Adipocyte (in vitro differentiated cells): ENCODE measurements around the gene DGKD.
"Not testable (repeated sequence)": the region's sequence is repeated elsewhere in the genome, so short reads cannot be mapped to it uniquely, and the experiment has no call there.

Experiments
- DNase-seq: peaks from one replicate; pipeline ENCODE4 v3.0.0-alpha.2; 2015; ENCODE audit warnings: low read depth
- H3K27me3 ChIP-seq: replicated peaks from 2 replicates; pipeline ENCODE4 v1.7.0; 2013; ENCODE audit warnings: mild to moderate bottlenecking, low read length, moderate library complexity; ENCODE audit not compliant: control insufficient read depth, insufficient read depth
- H3K36me3 ChIP-seq: 2 replicates; pipeline ENCODE4 v1.7.0; 2013; ENCODE audit warnings: low read length, mild to moderate bottlenecking, moderate library complexity; ENCODE audit not compliant: control insufficient read depth, insufficient read depth, severe bottlenecking
- H3K4me1 ChIP-seq: 2 replicates; pipeline ENCODE4 v1.7.0; 2013; ENCODE audit warnings: mild to moderate bottlenecking, low read length, moderate library complexity; ENCODE audit not compliant: control insufficient read depth, insufficient read depth
- H3K4me3 ChIP-seq: 2 replicates; pipeline ENCODE4 v1.7.0; 2013; ENCODE audit warnings: mild to moderate bottlenecking, low read length, moderate library complexity
- H3K9ac ChIP-seq: 2 replicates; pipeline ENCODE4 v1.7.0; 2013; ENCODE audit warnings: mild to moderate bottlenecking, low read length, moderate library complexity
- H3K9me3 ChIP-seq: 2 replicates; pipeline ENCODE4 v1.7.0; 2013; ENCODE audit warnings: mild to moderate bottlenecking, low read length, moderate library complexity; ENCODE audit not compliant: control insufficient read depth

DGKD gene

GRCh38 chr2:233367586-233367985 lies 13.3 kb downstream of the DGKD start:
- no peak for DNase-seq
- no peaks in the 10 kb centered on the region for H3K9me3 ChIP-seq

DNA sequence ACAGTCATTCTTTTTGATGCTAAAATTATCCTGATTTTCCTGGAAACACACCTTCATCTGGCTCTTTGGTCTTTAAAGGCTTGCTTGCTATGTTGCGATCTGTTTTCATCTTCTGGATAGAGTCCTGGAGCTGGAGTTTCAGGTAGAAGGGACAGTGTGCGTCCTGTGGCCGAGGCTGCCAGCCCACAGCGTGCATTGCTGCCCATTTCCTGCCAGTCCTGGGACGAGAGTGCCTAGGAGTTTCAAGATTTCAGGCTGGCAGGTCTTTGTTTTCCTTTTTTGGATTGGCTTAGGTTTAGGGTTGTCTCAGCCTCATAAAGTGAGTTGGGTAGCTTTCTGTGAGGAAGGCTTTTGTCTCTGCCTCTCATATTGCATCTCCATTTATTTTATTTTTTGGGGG lies 14.5 kb downstream of the DGKD start:
- Histone ChIP-seq H3K27me3 (no peaks in the 10 kb centered on the region), H3K4me3 (no peak overlapping the region), H3K9ac (no peak overlapping the region), H3K36me3 (no peaks in the 10 kb centered on the region), H3K9me3 (no peaks in the 10 kb centered on the region), H3K4me1 (no peaks in the 10 kb centered on the region)
- DNase-seq, result no peak

More at GRCh38 chr2:233367586-233367985, 13.3 kb downstream of the DGKD start:
- Histone ChIP-seq H3K4me3 (no peak overlapping the region), H3K4me1 (no peaks in the 10 kb centered on the region), H3K27me3 (no peaks in the 10 kb centered on the region), H3K9ac (no peak overlapping the region), H3K36me3 (no peaks in the 10 kb centered on the region)

- Histone ChIP-seq H3K27me3 (no peaks in the 10 kb centered on the region), H3K4me1 (no peaks in the 10 kb centered on the region), H3K9me3 (no peaks in the 10 kb centered on the region), H3K4me3 (no peak overlapping the region), H3K36me3 (no peaks in the 10 kb centered on the region), H3K9ac (no peak overlapping the region)
- DNase-seq, result no peak
Observed at GRCh38 chr2:233369462-233369861, 15.2 kb downstream of the DGKD start.

DNA sequence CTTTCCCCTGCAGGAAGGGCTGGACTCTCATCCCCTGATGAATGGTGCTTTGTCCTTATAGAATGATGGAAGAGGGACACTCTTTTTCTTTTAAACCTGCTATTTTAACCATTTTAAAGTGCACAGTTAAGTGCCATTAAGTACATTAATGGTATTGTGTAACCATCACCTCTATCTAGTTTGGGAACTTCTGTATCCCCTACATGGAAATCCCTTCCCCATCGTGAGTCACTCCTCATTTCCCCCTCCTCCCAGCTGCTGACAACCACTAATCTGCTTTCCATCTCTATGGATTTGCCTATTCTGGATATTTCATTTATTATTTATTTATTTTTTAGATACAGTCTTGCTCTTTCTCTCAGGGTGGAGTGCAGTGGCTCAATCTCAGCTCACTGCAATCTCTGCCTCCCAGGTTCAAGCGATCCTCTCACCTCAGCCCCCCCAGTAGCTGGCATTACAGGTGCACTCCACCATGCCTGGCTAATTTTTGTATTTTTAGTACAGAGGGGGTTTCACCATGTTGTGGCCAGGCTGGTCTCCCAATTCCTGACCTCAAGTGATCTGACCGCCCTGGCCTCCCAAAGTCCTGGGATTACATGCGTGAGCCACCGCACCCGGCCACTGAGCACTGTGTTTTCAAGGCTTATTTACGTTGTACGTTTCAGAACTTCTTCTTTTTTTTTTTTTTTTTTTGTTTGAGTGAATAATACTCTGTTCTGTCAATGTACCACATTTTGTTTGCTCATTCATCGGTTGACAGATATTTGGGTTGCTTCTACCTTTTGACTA lies 15.8 kb downstream of the DGKD start:
- DNase-seq, result no peak
- no peaks in the 10 kb centered on the region for H3K9me3 ChIP-seq
- no peak overlapping the region for H3K4me3 ChIP-seq

GRCh38 chr2:233371641-233372040 lies 17.3 kb downstream of the DGKD start:
- H3K27me3 ChIP-seq, result no peaks in the 10 kb centered on the region
- no peaks in the 10 kb centered on the region for H3K4me1 ChIP-seq
- no peaks in the 10 kb centered on the region for H3K9me3 ChIP-seq
- no peak for DNase-seq
- no peak overlapping the region for H3K9ac ChIP-seq
- H3K36me3 ChIP-seq, result no peaks in the 10 kb centered on the region
- no peak overlapping the region for H3K4me3 ChIP-seq

More for the DNA sequence above, 15.8 kb downstream of the DGKD start:
- H3K27me3 ChIP-seq, result no peaks in the 10 kb centered on the region
- no peak overlapping the region for H3K9ac ChIP-seq
- no peaks in the 10 kb centered on the region for H3K4me1 ChIP-seq
- H3K36me3 ChIP-seq, result no peaks in the 10 kb centered on the region

DNA sequence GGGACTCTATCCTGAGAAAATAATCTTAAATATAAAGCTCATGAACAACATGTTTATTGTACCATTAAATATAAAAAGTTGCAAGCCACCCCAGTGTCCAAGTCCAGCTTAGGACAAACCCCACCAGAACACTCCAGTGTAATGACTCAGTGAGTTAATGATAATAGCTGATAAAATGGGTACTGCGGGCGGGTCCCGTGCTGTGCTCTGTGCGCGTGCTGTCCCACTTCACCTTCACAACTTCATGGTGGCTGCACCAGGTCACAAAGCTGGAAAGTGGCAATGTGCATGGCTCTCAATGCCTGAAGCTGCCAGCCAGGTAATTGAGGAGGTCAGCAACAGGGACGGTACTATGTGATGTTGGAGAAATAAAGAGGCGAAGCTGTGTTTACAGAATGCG lies 18.6 kb downstream of the DGKD start:
- no peaks in the 10 kb centered on the region for H3K27me3 ChIP-seq
- H3K36me3 ChIP-seq, result no peaks in the 10 kb centered on the region
- no peaks in the 10 kb centered on the region for H3K9me3 ChIP-seq
- DNase-seq, result no peak
- H3K4me1 ChIP-seq, result no peaks in the 10 kb centered on the region
- no peak overlapping the region for H3K4me3 ChIP-seq
- H3K9ac ChIP-seq, result no peak overlapping the region

- H3K9me3 ChIP-seq, result no peaks in the 10 kb centered on the region
- no peaks in the 10 kb centered on the region for H3K36me3 ChIP-seq
- H3K27me3 ChIP-seq, result no peaks in the 10 kb centered on the region
- H3K9ac ChIP-seq, result no peak overlapping the region
- no peaks in the 10 kb centered on the region for H3K4me1 ChIP-seq
- no peak for DNase-seq
- H3K4me3 ChIP-seq, result no peak overlapping the region
Observed at GRCh38 chr2:233373316-233373715, 19.0 kb downstream of the DGKD start.

DNA sequence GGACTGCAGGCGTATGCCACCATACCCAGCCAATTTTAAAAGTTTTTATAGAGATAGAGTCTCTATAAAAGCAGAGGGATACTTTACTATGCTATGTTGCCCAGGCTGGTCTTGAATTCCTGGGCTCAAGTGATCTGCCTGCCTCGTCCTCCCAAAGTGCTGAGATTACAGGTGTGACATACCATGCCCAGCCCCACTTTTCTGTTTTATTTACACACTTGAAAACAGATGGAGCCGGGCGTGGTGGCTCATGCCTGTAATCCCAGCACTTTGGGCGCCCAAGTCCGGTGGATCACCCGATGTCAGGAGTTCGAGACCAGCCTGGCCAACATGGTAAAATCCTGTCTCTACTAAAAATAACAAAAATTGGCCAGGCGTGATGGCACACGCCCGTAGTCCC lies 20.5 kb downstream of the DGKD start:
- H3K9ac ChIP-seq, H3K4me3 ChIP-seq, H3K9me3 ChIP-seq, H3K4me1 ChIP-seq, DNase-seq, H3K27me3 ChIP-seq, H3K36me3 ChIP-seq: not testable (repeated sequence)

DNA sequence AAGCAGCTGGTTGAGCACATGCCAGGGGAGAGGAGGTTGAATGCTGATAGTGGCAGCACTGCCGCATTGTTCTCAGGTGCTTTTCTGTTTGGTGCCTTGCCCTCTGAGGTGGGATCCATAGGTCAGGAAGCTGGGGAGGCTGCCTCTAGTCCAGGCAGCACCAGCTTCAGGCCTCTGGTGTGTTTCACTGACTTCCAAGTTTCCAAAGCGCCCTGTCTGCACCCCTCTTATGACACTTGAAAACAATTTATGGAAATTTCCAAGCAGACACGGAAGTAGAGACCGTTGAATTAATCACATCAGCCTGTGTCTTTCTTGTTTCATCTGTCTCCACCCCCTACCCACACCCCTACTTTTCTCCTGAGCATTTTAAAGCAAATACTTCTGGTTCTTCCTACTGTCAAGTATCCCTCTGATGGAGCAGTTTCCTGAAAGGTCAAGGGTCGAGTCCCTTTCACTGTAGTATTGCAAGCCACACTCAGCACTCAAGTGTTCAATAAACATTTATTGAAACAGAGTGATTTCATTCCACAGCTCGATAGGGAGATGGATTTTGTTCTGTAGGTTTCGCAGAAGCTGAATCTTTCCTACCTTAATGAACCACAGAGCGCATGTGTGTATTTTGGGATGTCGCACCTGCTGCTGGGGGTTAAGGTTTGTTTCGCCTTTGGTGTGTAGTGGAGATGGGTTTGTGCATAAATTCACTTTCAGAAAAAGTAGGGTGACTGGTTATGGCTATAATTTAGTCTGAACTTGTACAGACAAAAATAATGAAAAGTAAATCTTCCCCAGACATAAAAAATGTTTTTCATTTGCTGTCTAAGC lies 21.4 kb downstream of the DGKD start:
- Histone ChIP-seq H3K4me1 (no peaks in the 10 kb centered on the region), H3K36me3 (no peaks in the 10 kb centered on the region), H3K9me3 (no peaks in the 10 kb centered on the region), H3K9ac (no peak overlapping the region), H3K4me3 (no peak overlapping the region), H3K27me3 (no peaks in the 10 kb centered on the region)
- no peak for DNase-seq

DNA sequence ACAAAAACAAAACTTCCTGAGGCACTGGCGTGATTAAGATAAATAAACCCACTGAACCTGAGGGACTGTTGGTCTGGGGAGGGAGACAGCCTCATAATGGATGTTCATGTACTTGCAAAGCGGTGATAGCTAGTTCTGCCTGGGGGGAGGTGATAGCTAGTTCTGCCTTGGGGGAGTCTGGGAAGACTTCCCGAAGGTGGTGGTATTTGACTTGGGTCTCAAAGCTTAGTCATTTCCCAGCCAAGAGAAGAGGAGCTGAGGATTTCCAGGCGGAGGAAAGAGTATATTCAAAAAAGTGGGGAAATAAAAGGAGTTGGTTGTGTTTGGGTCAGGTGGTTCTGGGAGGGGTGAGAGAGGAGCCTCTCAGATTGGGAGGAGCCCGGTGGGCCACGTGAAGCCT lies 24.7 kb downstream of the DGKD start:
- H3K4me3 ChIP-seq, result no peak overlapping the region
- H3K36me3 ChIP-seq, result no peaks in the 10 kb centered on the region
- H3K4me1 ChIP-seq, result peaks cover 2% of the 10 kb centered on the region
- no peaks in the 10 kb centered on the region for H3K9me3 ChIP-seq
- no peak for DNase-seq
- no peaks in the 10 kb centered on the region for H3K27me3 ChIP-seq
- H3K9ac ChIP-seq, result no peak overlapping the region

DNA sequence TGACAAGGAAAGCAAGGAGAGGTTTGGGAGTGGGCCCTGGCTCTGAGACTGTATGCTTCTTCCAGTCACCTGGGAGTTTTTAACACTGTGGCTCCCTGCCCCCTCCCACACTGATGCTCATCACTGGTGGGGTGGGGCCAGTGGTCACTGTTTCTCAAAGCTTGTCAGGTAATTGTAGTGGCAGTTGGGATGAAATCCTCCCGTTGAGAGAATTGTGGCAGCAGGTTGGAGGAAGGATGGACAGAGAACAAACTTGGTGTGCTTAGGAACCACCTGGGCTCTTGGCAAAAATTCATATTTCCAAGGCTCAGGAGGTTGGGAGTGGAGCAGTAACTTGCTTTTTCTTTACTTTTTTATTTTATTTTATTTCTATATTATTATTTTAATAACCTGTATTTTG lies 25.1 kb downstream of the DGKD start:
- DNase-seq, result no peak
- Histone ChIP-seq H3K4me1 (peaks cover 2% of the 10 kb centered on the region), H3K9ac (no peak overlapping the region), H3K4me3 (no peak overlapping the region), H3K27me3 (no peaks in the 10 kb centered on the region), H3K36me3 (no peaks in the 10 kb centered on the region), H3K9me3 (no peaks in the 10 kb centered on the region)
